GM23338 (cell line): ENCODE data around the gene DPPA2. TPM values are rescaled to one million over a fixed set of nuclear protein-coding genes. Genes with fewer than 3 reads are reported as not detected.

ENCODE experiments used
- ATAC-seq: fragments of 200-7000 bp; cut with Tn5 transposase; 3 replicates; pipeline ENCODE4 v1.9.1; 2020
- DNase-seq: peaks from one replicate; pipeline ENCODE4 v3.0.0-alpha.2; 2015; ENCODE audit warnings: low spot score
- H2AFZ ChIP-seq: fragments of 200-600 bp; sonication (generic); 2 replicates; pipeline ENCODE4 v1.8.0; 2016; ENCODE audit warnings: antibody characterized with exemption, mild to moderate bottlenecking, moderate library complexity
- H3F3A ChIP-seq: fragments of 200-600 bp; sonication (generic); replicated peaks from 2 replicates; pipeline ENCODE4 v1.8.0; 2017; ENCODE audit warnings: antibody characterized with exemption, mixed run types, low read depth
- H3K27ac ChIP-seq: fragments of 200-600 bp; sonication (generic); 2 replicates; pipeline ENCODE4 v1.6.1; 2016; ENCODE audit warnings: low read depth
- H3K27me3 ChIP-seq: fragments of 200-600 bp; sonication (generic); 2 replicates; pipeline ENCODE4 v1.8.0; 2016; ENCODE audit warnings: mild to moderate bottlenecking, mixed run types, moderate library complexity; ENCODE audit not compliant: insufficient read depth
- H3K36me3 ChIP-seq: fragments of 200-600 bp; sonication (generic); 2 replicates; pipeline ENCODE4 v1.8.0; 2016; ENCODE audit warnings: mild to moderate bottlenecking; ENCODE audit not compliant: insufficient read depth
- H3K4me1 ChIP-seq: fragments of 200-600 bp; sonication (generic); 2 replicates; pipeline ENCODE4 v1.8.0; 2016; ENCODE audit warnings: mild to moderate bottlenecking, moderate library complexity; ENCODE audit not compliant: insufficient read depth
- H3K4me2 ChIP-seq: fragments of 200-600 bp; sonication (generic); 2 replicates; pipeline ENCODE4 v1.7.1; 2017; ENCODE audit warnings: mixed run types
- H3K4me3 ChIP-seq: fragments of 200-600 bp; sonication (generic); 2 replicates; pipeline ENCODE4 v1.6.1; 2016; ENCODE audit warnings: mixed run types
- H3K79me2 ChIP-seq: fragments of 200-600 bp; sonication (generic); replicated peaks from 2 replicates; pipeline ENCODE4 v1.8.0; 2017; ENCODE audit warnings: mild to moderate bottlenecking; ENCODE audit not compliant: insufficient read depth
- H3K9me2 ChIP-seq: fragments of 200-600 bp; sonication (generic); 2 replicates; pipeline ENCODE4 v1.8.0; 2017; ENCODE audit not compliant: insufficient read depth
- H4K20me1 ChIP-seq: fragments of 200-600 bp; sonication (generic); replicated peaks from 2 replicates; pipeline ENCODE4 v1.8.0; 2017; ENCODE audit warnings: mild to moderate bottlenecking; ENCODE audit not compliant: insufficient read depth
- H3K27ac Mint-ChIP-seq: 2 replicates; pipeline ENCODE4 v1.8.0; 2020; ENCODE audit warnings: inconsistent platforms, mild to moderate bottlenecking, moderate library complexity, mixed read lengths
- H3K27me3 Mint-ChIP-seq: 3 replicates; pipeline ENCODE4 v1.8.0; 2022; ENCODE audit warnings: low read depth, mild to moderate bottlenecking, moderate library complexity, mixed read lengths, inconsistent platforms; ENCODE audit not compliant: insufficient read depth, poor library complexity
- H3K36me3 Mint-ChIP-seq: 3 replicates; pipeline ENCODE4 v1.8.0; 2021; ENCODE audit warnings: low read depth, mild to moderate bottlenecking, inconsistent platforms, moderate library complexity, mixed read lengths
- H3K4me1 Mint-ChIP-seq: 3 replicates; pipeline ENCODE4 v1.8.0; 2020; ENCODE audit warnings: mild to moderate bottlenecking, inconsistent platforms, mixed read lengths
- H3K4me3 Mint-ChIP-seq: 3 replicates; pipeline ENCODE4 v1.8.0; 2021; ENCODE audit warnings: moderate library complexity, mild to moderate bottlenecking, inconsistent platforms, mixed read lengths
- H3K9me3 Mint-ChIP-seq: 3 replicates; pipeline ENCODE4 v1.8.0; 2020; ENCODE audit warnings: moderate library complexity, mild to moderate bottlenecking, inconsistent platforms, mixed read lengths
- CREB1 ChIP-seq: fragments of 250-450 bp; sonication (Bioruptor Pico); IDR thresholded peaks from 2 replicates; pipeline ENCODE4 v1.5.0; 2020; ENCODE audit warnings: low read depth, mild to moderate bottlenecking, moderate library complexity
- CTCF ChIP-seq, 2 experiments: fragments of 200-600 bp in 1 of 2; sonication (generic) in 1 of 2; conservative IDR thresholded peaks; 2 replicates each; pipeline versions ENCODE4 v1.5.1 to v1.6.1; 2016 to 2017; ENCODE audit warnings: antibody characterized with exemption in 2 of 2, low read depth in 2 of 2, mild to moderate bottlenecking in 2 of 2, moderate library complexity in 1 of 2
- EZH2 ChIP-seq: fragments of 200-600 bp; sonication (generic); IDR thresholded peaks from one replicate; pipeline ENCODE4 v1.8.0; 2017; ENCODE audit warnings: antibody characterized with exemption, mild to moderate bottlenecking, low read depth; ENCODE audit not compliant: unreplicated experiment
- EZH2phosphoT487 ChIP-seq: fragments of 200-600 bp; sonication (generic); IDR thresholded peaks from one replicate; pipeline ENCODE4 v1.8.1; 2018; ENCODE audit warnings: antibody characterized with exemption; ENCODE audit not compliant: unreplicated experiment
- JUNB ChIP-seq: IDR thresholded peaks from one replicate; pipeline ENCODE4 v1.6.1; 2016; ENCODE audit warnings: antibody characterized with exemption; ENCODE audit not compliant: unreplicated experiment
- NANOG ChIP-seq: IDR thresholded peaks from 2 replicates; pipeline ENCODE4 v1.6.1; 2016; ENCODE audit warnings: antibody characterized with exemption, borderline replicate concordance
- POLR2AphosphoS5 ChIP-seq: IDR thresholded peaks from 2 replicates; pipeline ENCODE4 v1.6.1; 2016; ENCODE audit warnings: antibody characterized with exemption, low read depth
- STAT1 ChIP-seq: IDR thresholded peaks from one replicate; pipeline ENCODE4 v1.6.1; 2016; ENCODE audit warnings: antibody characterized with exemption; ENCODE audit not compliant: unreplicated experiment
- ZNF114 ChIP-seq: fragments of 250-450 bp; sonication (Bioruptor Pico); IDR thresholded peaks from 2 replicates; pipeline ENCODE4 v1.5.0; 2020; ENCODE audit warnings: mild to moderate bottlenecking, moderate library complexity
- ZNF331 ChIP-seq: fragments of 250-450 bp; sonication (Bioruptor Pico); IDR thresholded peaks from 2 replicates; pipeline ENCODE4 v1.5.0; 2020; ENCODE audit warnings: low read depth, mild to moderate bottlenecking, moderate library complexity
- ZNF462 ChIP-seq: fragments of 250-450 bp; sonication (Bioruptor Pico); IDR thresholded peaks from 2 replicates; pipeline ENCODE4 v1.5.0; 2020; ENCODE audit warnings: mild to moderate bottlenecking, moderate library complexity
- polyA plus RNA-seq: library from polyadenylated mRNA; unstranded; fragments of >200 nt; fragmentation: Nextera tagmentation; extraction: Ambion mirVana; gene quantifications from 2 replicates; pipeline ENCODE4 v1.2.1, GENCODE V29; 2016
- total RNA-seq: library from RNA; depleted of rRNA; stranded (reverse); fragments of >200 nt; shearing (Covaris generic); gene quantifications from 2 replicates; pipeline ENCODE4 v1.2.3, GENCODE V29; 2014
- TF ChIP-seq, protein P1 (sequence below): IDR thresholded peaks from 2 replicates; pipeline ENCODE4 v1.6.1; 2016; ENCODE audit warnings: antibody characterized with exemption
- TF ChIP-seq, protein P2 (sequence below): IDR thresholded peaks from one replicate; pipeline ENCODE4 v1.6.1; 2018; ENCODE audit warnings: antibody characterized with exemption; ENCODE audit not compliant: unreplicated experiment

The DPPA2 gene
- total and polyA plus RNA-seq, 2 experiments from 2014 or later = 14.3 to 21.5 TPM

- no peaks in the 10 kb centered on the region for H3K27me3 ChIP-seq
- TF ChIP-seq CTCF (conservative IDR thresholded peaks at IDR 0.05; ENCODE audit: low read depth in 2 of 2) (no peak), CREB1 (CRISPR knock-in tag) (no peak), POLR2AphosphoS5 (no peak), STAT1 (no peak), EZH2 (no peak), ZNF331 (CRISPR knock-in tag) (no peak), JUNB (no peak), ZNF114 (CRISPR knock-in tag) (no peak), EZH2phosphoT487 (no peak), ZNF462 (CRISPR knock-in tag) (no peak), NANOG (no peak)
- TF ChIP-seq, protein P1, sequence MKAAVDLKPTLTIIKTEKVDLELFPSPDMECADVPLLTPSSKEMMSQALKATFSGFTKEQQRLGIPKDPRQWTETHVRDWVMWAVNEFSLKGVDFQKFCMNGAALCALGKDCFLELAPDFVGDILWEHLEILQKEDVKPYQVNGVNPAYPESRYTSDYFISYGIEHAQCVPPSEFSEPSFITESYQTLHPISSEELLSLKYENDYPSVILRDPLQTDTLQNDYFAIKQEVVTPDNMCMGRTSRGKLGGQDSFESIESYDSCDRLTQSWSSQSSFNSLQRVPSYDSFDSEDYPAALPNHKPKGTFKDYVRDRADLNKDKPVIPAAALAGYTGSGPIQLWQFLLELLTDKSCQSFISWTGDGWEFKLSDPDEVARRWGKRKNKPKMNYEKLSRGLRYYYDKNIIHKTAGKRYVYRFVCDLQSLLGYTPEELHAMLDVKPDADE = no peak
- TF ChIP-seq, protein P2, sequence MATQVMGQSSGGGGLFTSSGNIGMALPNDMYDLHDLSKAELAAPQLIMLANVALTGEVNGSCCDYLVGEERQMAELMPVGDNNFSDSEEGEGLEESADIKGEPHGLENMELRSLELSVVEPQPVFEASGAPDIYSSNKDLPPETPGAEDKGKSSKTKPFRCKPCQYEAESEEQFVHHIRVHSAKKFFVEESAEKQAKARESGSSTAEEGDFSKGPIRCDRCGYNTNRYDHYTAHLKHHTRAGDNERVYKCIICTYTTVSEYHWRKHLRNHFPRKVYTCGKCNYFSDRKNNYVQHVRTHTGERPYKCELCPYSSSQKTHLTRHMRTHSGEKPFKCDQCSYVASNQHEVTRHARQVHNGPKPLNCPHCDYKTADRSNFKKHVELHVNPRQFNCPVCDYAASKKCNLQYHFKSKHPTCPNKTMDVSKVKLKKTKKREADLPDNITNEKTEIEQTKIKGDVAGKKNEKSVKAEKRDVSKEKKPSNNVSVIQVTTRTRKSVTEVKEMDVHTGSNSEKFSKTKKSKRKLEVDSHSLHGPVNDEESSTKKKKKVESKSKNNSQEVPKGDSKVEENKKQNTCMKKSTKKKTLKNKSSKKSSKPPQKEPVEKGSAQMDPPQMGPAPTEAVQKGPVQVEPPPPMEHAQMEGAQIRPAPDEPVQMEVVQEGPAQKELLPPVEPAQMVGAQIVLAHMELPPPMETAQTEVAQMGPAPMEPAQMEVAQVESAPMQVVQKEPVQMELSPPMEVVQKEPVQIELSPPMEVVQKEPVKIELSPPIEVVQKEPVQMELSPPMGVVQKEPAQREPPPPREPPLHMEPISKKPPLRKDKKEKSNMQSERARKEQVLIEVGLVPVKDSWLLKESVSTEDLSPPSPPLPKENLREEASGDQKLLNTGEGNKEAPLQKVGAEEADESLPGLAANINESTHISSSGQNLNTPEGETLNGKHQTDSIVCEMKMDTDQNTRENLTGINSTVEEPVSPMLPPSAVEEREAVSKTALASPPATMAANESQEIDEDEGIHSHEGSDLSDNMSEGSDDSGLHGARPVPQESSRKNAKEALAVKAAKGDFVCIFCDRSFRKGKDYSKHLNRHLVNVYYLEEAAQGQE = no peak
- Mint-ChIP-seq H3K27me3 (peaks cover 4% of the 10 kb centered on the region), H3K4me3 (no peak overlapping the region), H3K9me3 (no peaks in the 10 kb centered on the region), H3K36me3 (peaks cover 31% of the 10 kb centered on the region), H3K4me1 (peaks cover 16% of the 10 kb centered on the region; the same call in 2 of the 3 replicates), H3K27ac (no peak overlapping the region; the same call in 1 of the 2 replicates)
- peaks cover 15% of the 10 kb centered on the region; the same call in 1 of the 2 replicates for H3K4me1 ChIP-seq
- H3K27ac ChIP-seq = no peak overlapping the region
- H3K36me3 ChIP-seq = peaks cover 3% of the 10 kb centered on the region
- H3K4me3 ChIP-seq = no peak overlapping the region
- no peak for ATAC-seq
- no peaks in the 10 kb centered on the region; the same call in 1 of the 2 replicates for H3K9me2 ChIP-seq
- H2AFZ ChIP-seq = no peak overlapping the region
- H3K79me2 ChIP-seq = peaks cover 9% of the 10 kb centered on the region
- no peaks in the 10 kb centered on the region; the same call in 1 of the 2 replicates for H4K20me1 ChIP-seq
- no peak overlapping the region for H3K4me2 ChIP-seq
- H3F3A ChIP-seq = peaks cover under 1% of the 10 kb centered on the region; the same call in 1 of the 2 replicates
- DNase-seq = no peak
These were observed 46.5 kb upstream of the DPPA2 start for GRCh38 chr3:109362823-109363222.
